HK-2 (cell line): Measurements from ENCODE around the gene RPLP1.

Experiments
- DNase-seq: peaks from one replicate; pipeline ENCODE4 v3.0.0-alpha.2; 2018; ENCODE audit not compliant: unreplicated experiment

Gene RPLP1

DNA sequence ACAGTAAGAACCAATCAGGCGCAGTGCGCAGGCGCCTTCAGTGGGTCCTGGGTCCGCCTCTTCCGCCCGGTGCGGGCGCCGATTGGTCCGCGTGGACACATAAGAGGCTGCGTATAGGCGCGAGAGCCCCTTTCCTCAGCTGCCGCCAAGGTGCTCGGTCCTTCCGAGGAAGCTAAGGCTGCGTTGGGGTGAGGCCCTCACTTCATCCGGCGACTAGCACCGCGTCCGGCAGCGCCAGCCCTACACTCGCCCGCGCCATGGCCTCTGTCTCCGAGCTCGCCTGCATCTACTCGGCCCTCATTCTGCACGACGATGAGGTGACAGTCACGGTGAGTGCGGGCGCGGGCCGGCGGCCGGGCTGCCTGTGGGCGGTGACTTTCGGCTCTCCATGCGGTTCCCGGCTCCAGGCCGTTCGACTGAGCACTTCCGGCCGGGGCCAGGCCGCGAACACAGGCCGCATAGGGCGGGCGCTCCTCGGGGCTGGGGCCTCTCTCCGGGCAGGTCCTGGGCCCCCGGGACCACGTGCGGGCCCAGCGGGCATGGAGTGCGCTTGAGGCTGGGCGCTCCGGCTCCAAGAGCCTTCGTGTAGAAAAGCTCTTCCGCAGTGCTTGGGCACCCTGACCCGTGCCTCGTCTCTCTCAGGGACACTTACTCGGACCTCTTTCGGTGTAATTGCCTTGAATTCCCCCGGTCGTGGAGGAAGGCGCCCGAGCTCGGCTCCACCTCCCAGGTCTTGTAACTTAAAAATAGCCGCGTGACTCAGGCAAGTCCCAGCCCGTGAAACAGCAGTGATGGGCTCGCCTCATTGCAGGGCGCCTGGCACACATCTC is at the start of gene RPLP1:
RPLP1 (plus strand) TSS at position 127 of the 830 bp plus-strand sequence; CDS start at position 258, 131 bp downstream.
- DNase-seq, result peak; percentile 92

- DNase-seq, result no peak
These were observed 49.0 kb upstream of the RPLP1 start for GRCh38 chr15:69403594-69403993.

DNA sequence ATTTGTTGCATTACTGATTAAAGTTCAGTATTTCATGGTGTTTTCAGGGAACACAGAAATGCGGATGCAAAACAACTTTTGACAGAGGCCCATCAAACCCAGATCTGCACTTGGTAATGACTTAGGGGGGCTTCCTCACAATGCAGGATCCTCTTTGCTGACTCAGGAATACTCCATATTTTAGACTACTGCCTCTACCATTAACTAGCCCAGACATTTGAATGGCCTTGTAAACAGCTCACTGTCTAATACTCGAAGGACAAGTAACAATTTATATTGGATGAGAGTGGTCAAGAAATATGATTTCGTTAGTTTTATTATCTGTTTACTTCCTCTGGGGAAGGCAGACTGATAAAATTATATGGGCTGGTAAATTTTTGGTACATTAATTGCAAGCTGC is 47.5 kb upstream of the RPLP1 start:
- no peak for DNase-seq

- DNase-seq, result no peak
These were observed 44.8 kb upstream of the RPLP1 start for GRCh38 chr15:69407719-69408400.

- DNase-seq, result no peak
These were observed 43.8 kb upstream of the RPLP1 start for GRCh38 chr15:69408841-69409240.

GRCh38 chr15:69410248-69410874 is 42.3 kb upstream of the RPLP1 start:
- peak; percentile 53 for DNase-seq

- no peak for DNase-seq
These were observed 40.3 kb upstream of the RPLP1 start for GRCh38 chr15:69412274-69412673.

GRCh38 chr15:69412701-69413100 is 39.9 kb upstream of the RPLP1 start:
- no peak for DNase-seq

DNA sequence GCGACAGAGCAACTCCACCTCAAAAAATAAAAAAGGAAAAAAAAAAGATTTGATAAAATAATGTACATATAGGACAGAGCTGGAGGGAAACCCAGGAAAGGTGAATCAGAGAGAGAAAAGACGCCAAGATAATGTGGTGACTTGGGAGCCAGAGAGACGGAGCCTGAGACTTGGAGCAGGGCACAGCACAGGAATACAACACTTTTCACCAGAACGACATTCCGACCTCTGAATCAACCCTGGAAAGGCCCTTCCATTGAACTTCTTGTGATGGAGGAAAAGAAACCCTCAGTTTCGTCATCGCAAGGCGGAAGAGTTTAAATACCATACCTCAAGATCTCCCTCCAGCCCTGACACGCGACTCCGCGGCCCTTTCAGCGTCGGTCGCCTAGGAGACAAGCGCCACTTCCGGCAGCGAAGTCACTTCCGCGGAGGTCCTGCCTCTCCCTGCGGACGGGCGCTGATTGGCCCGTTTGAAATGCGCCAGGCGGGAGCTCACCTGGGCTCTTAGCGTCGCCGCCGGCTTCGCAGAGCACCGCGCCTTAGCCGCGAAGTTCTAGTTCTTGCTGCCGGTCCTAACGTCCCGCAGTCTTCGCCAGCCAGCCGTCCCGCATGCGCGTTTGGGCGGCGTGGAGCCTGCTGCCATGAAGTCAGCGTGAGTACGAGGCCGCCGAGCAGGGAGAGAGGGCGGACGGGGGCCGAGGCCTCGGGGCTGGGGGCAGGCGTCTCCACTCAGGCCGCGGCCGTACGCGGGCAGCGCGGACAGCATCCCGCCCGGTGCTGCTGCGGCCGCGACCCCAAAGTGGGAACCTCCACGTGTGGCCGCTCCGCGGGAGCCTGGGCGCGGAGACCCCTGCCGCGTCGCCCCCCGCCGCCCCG is 38.6 kb upstream of the RPLP1 start, which contains the start of gene KIF23:
KIF23 (plus strand) TSS at position 528 of the 879 bp plus-strand sequence; CDS start at position 645, 117 bp downstream.
- DNase-seq, result peak; percentile 88

DNA sequence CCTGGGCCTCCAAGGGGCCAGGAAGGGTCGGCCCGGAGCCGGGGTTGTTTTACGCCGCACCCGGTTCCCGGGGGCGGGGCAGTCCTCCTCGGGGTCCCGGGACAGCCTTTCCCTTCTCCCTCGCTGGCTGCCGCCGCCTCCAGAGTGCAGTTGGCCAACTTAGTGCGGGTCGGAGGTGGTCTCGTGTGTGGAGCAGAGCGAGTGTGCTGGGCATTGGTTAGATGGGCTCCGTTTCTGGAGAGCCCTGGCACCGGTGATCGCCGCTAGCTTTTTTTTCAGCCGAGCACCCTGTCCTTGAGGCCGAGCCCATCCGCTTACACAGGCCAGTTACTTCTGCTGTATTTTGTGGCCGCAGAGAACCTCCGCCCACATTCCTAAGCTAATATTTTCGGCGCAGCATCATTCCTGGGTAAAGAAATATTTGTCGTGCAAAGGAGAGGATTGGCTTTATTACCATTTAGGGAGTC is 37.9 kb upstream of the RPLP1 start:
- DNase-seq, result peak; percentile 72

DNA sequence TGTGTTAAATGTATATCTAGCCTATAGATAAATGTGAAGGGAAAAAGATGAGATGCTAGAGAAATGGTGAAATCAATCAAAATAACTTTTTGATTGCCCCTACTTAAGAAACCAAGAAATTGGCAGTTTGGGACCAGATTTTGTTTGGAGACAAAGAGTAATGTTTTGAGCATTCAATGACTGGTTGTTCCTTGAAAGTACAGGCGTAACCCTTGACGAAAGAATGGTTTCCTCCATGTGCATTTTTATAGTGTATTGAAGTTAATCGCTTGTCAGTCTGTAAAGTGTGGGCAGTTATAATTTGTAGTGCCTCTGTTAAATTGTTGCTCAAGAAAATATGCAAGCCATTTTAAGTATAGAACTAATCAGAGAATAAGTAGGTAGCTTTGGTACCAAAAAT is 37.2 kb upstream of the RPLP1 start:
- DNase-seq, result no peak

DNA sequence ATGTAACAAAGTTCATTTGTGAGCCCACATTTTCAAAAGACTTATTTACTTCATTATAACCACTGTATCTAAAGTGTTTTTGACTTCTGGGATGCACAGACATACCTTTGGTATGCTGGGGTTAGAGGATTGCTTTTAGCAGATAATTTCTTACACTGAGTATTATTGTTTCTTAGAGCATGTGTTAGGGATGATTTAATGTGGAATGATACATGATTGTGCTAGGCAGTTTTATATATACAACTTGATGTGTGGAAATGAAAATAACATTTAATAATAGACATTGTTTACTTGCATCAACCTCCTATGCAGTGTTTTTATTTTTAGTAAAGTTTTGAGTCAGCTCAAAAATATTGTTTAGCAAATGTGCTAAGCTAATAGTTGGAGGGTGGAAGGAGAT is 35.0 kb upstream of the RPLP1 start:
- no peak for DNase-seq

DNA sequence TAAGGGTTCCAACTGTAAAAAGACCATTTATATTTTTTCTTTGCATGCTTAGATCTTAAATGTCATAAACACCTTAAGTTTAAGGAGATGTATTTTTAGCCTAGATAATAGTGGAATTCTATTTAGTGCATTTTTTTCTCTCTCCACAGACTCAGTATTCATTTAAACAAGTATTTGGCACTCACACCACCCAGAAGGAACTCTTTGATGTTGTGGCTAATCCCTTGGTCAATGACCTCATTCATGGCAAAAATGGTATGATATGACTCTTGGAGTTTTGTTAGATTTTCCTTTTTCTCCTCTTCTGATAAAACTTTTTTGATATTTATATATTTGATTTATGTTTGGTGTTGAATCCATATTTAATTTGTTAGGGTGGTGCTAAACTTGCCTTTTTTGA is 31.1 kb upstream of the RPLP1 start:
- no peak for DNase-seq

DNA sequence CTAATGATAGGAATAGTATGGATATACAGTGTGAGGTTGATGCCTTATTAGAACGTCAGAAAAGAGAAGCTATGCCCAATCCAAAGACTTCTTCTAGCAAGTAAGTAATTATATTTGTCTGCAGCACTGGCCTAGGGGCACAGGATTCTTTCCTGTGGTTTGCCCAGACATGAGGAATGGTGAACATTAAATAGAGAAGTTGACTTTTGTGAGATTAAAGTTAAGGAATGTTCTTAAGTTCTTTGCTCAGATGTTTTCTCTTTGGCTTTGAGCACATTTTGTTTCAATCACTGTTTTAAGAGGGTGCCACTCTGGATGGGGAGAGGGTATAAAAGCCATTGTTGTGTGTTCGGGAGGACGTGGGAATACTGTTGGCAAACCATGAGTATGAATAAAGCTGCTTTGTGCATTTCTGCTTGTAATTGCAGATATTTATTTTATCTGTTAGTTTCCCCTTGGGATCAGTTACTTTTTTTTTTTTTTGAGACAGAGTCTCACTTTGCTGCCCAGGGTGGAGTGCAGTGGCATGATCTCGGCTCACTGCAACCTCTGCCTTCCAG is 30.2 kb upstream of the RPLP1 start:
- no peak for DNase-seq

DNA sequence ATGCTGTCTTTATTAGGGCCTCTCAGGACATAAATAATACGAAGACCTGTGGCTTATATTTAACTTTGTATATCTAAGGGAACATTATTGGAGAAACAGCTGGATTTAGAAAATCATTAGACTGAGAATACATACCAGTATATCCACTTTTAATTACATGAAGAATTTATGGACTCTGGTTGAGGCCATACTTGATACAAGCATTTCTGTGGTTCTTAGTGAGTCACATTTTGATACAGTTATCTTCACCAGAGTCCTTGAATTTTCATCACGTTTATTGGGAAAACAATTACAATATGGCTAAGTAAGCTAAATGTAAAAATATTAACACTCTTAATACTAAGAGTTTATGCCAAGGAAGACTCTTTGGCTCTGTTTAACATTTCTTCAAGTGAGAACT is 28.6 kb upstream of the RPLP1 start:
- no peak for DNase-seq

- no peak for DNase-seq
These were observed 27.7 kb upstream of the RPLP1 start for GRCh38 chr15:69424748-69425413.

- DNase-seq, result no peak
These were observed 18.8 kb upstream of the RPLP1 start for GRCh38 chr15:69433831-69434230.

DNA sequence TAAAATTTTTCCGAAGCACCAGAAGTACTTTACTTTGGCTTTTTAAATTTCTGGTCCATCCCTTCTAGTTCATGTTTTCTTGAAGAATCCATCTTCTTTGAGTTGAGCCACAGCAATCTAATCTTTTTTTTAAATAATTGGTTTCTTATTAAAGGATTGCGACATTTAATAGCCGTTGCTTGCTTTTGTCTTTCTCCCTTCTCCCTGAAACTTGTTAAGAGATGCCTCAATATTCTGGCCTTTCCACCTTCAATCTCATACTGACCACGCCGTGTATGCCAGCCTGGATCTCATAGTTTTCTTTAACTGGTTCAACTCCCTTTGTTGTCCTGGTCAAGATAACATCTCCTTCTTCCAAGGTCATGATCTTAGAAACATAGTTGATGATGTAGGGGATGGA is 18.4 kb upstream of the RPLP1 start:
- no peak for DNase-seq

GRCh38 chr15:69434679-69435078 is 17.9 kb upstream of the RPLP1 start:
- DNase-seq, result no peak

DNA sequence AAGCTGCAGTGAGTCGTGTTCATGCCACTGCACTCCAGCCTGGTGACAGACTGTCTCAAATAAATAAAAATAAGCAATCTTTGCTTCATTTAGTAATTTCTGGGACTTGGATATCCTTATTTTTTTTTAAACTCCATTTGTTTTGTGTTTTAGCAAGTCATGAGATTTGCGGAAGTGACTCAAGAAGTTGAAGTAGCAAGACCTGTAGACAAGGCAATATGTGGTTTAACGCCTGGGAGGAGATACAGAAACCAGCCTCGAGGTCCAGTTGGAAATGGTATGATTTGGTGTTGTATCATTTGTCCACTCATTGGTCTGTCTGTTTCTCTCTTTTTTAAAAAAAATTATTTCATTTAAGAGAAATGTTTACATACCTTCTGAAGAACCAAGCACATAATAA is 16.6 kb upstream of the RPLP1 start:
- DNase-seq, result no peak

DNA sequence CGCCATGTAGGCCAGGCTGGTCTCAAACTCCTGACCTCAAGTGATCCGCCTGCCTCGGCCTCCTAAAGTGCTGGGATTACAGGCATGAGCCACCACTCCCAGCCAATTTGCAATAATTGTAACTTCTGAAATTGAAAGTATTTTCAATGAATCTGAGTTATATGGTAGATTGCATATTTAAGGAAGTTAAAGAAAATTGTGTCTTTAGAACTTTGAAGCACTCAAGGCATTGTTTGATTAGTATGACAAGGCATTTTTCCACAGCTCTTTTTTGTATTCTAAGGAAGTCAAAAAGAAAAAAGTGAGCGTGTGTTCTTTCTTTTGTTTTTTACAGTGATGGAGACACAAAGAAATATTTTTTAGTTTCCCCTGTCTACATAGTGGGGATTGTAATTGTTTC is 15.7 kb upstream of the RPLP1 start:
- DNase-seq, result no peak
